Vagina (tissue), 2 donors: ENCODE data around the gene ATP8A2. TPM values are rescaled to one million over a fixed set of nuclear protein-coding genes. Genes with fewer than 3 reads are reported as not detected.

Experiments
- DNase-seq, 2 donors: peaks; one replicate each; pipeline ENCODE4 v3.0.0-alpha.2; 2017; ENCODE audit errors: extremely low spot score in 2 of 2
- H3K27ac ChIP-seq: fragments of 200-600 bp; sonication (generic); one replicate; pipeline ENCODE4 v1.5.1; 2019
- H3K27me3 ChIP-seq: fragments of 200-600 bp; sonication (generic); one replicate; pipeline ENCODE4 v1.5.1; 2019
- H3K36me3 ChIP-seq, 2 donors: fragments of 200-600 bp; sonication (generic); one replicate each; pipeline ENCODE4 v1.5.1; 2017 to 2019
- H3K4me1 ChIP-seq: fragments of 200-600 bp; sonication (generic); one replicate; pipeline ENCODE4 v1.5.1; 2019
- H3K4me3 ChIP-seq, 2 donors: fragments of 200-600 bp; sonication (generic); 1 replicate in 1 of 2; 2 replicates in 1 of 2; pipeline ENCODE4 v1.5.1; 2016 to 2019
- H3K9me3 ChIP-seq: fragments of 200-600 bp; sonication (generic); one replicate; pipeline ENCODE4 v1.5.1; 2019
- POLR2A ChIP-seq, 2 donors: fragments of 450-650 bp; IDR thresholded peaks; one replicate each; pipeline ENCODE4 v1.6.1; 2017; ENCODE audit warnings: antibody characterized with exemption in 2 of 2, mild to moderate bottlenecking in 2 of 2, moderate library complexity in 2 of 2
- POLR2AphosphoS5 ChIP-seq, 2 donors: sonication (generic); formaldehyde crosslinking; IDR thresholded peaks; one replicate each; pipeline ENCODE4 v1.9.0; 2017; ENCODE audit warnings: antibody characterized with exemption in 2 of 2, mild to moderate bottlenecking in 2 of 2, low read depth in 1 of 2; ENCODE audit not compliant: insufficient read depth in 1 of 2
- intact Hi-C: fragments of 100-400 bp; cut with DNase I; formaldehyde crosslinking; loops from one replicate; pipeline ENCODE4 v1.15.1; 2023
- total RNA-seq: library from RNA; depleted of rRNA; stranded (reverse); fragments of >200 nt; gene quantifications from one replicate; pipeline ENCODE4 v1.2.3, GENCODE V29; 2016
- TF ChIP-seq, protein P1 (sequence below), 3 experiments: fragments of 450-650 bp in 2 of 3; fragments of 200-600 bp in 1 of 3; sonication (generic) in 1 of 3; IDR thresholded peaks; one replicate each; pipeline ENCODE4 v1.5.1; 2017 to 2019; ENCODE audit warnings: antibody characterized with exemption in 3 of 3, mild to moderate bottlenecking in 2 of 3, moderate library complexity in 2 of 3

The ATP8A2 gene
- total RNA-seq, 1 donor from 2014 or later, result 1.5 TPM

DNA sequence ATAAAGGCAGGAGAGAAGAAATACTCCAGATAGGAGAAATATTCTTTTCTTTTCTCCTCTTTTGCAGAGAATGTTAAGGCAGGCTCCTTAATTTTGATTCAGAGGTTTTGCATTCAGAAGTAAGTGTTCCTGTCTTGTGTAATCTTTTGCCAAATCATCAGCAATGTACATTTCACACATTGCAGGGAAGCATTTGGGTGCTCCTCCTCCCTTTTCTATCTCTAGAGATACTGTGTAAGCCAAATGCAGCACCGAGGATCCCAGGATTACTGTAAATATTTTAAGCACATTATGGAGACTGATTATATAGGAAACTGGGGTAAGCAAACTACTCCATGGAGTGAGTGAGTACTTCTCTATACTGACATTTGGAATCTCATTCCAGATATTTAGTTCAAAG, 7.2 kb downstream of the ATP8A2 start:
- intact Hi-C loops, result no loop called here
- Histone ChIP-seq H3K36me3 (no peaks in the 10 kb centered on the region), H3K4me3 (no peak overlapping the region), H3K27me3 (no peaks in the 10 kb centered on the region), H3K4me1 (no peaks in the 10 kb centered on the region), H3K27ac (no peak overlapping the region), H3K9me3 (no peaks in the 10 kb centered on the region)
- TF ChIP-seq POLR2A (IDR thresholded peaks at IDR 0.05) (no peak), POLR2AphosphoS5 (IDR thresholded peaks at IDR 0.05; ENCODE audit: insufficient read depth in 1 of 2, low read depth in 1 of 2) (no peak)
- TF ChIP-seq, protein P1, sequence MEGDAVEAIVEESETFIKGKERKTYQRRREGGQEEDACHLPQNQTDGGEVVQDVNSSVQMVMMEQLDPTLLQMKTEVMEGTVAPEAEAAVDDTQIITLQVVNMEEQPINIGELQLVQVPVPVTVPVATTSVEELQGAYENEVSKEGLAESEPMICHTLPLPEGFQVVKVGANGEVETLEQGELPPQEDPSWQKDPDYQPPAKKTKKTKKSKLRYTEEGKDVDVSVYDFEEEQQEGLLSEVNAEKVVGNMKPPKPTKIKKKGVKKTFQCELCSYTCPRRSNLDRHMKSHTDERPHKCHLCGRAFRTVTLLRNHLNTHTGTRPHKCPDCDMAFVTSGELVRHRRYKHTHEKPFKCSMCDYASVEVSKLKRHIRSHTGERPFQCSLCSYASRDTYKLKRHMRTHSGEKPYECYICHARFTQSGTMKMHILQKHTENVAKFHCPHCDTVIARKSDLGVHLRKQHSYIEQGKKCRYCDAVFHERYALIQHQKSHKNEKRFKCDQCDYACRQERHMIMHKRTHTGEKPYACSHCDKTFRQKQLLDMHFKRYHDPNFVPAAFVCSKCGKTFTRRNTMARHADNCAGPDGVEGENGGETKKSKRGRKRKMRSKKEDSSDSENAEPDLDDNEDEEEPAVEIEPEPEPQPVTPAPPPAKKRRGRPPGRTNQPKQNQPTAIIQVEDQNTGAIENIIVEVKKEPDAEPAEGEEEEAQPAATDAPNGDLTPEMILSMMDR (IDR thresholded peaks at IDR 0.05), result no peak
- DNase-seq, result no peak

DNA sequence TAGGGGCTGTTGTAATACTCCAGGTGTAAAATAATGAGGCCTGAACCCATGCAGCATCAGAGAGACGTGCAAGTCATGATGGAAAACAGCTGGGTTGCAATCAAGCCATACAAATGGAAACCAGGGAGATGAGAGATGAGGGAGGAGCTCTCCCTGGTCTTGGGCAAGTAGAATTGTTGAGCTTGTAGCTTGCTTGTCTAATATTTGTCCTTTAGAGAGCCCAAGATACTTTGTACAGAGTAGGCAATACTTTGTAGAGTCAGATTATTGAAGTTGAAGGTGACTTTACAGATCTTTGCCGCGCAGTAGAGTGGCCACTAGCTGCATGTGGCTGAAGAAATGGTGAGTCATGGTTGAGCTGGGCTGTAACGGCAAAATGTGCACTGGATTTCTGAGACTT, 8.3 kb downstream of the ATP8A2 start:
- Histone ChIP-seq H3K4me1 (no peaks in the 10 kb centered on the region), H3K27ac (no peak overlapping the region), H3K9me3 (no peaks in the 10 kb centered on the region), H3K4me3 (no peak overlapping the region), H3K36me3 (no peaks in the 10 kb centered on the region), H3K27me3 (no peaks in the 10 kb centered on the region)
- no peak for DNase-seq
- intact Hi-C loops, result no loop called here
- TF ChIP-seq POLR2AphosphoS5 (IDR thresholded peaks at IDR 0.05; ENCODE audit: insufficient read depth in 1 of 2, low read depth in 1 of 2) (no peak), POLR2A (IDR thresholded peaks at IDR 0.05) (no peak)
- TF ChIP-seq, protein P1 (IDR thresholded peaks at IDR 0.05), result no peak

DNA sequence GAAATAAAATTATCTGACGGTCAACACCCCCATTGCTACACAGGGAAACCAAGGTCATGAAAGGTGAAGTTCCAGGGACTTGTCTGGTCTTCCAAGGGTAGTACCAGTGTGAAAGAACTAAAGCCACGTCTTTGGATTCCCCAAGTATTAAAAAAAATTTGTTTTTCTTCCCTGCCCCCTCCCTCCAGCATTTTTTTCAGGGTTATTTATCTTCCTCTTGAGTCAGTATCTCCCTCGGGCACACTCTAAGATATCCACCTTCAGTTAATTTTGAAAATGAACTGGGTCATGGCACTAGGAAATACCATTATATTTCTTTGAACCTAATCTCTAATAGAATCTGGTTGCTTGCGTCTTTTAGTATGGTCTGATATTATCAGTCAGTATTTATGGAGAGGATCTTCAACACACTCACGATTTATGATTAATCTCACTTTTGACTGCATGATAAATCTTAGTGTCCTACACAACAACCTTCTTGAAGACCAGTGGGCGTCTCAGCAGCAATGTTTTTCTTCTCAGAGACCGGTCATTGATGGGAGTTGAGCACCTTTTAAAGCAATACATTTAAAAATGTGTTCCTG, 9.1 kb downstream of the ATP8A2 start:
- no peaks in the 10 kb centered on the region for H3K36me3 ChIP-seq
- no peaks in the 10 kb centered on the region for H3K27me3 ChIP-seq
- intact Hi-C loops, result no loop called here
- TF ChIP-seq POLR2A (IDR thresholded peaks at IDR 0.05), result no peak
- no peak for DNase-seq
- H3K4me3 ChIP-seq, result no peak overlapping the region
- H3K9me3 ChIP-seq, result no peaks in the 10 kb centered on the region
- H3K27ac ChIP-seq, result no peak overlapping the region
- no peaks in the 10 kb centered on the region for H3K4me1 ChIP-seq

DNA sequence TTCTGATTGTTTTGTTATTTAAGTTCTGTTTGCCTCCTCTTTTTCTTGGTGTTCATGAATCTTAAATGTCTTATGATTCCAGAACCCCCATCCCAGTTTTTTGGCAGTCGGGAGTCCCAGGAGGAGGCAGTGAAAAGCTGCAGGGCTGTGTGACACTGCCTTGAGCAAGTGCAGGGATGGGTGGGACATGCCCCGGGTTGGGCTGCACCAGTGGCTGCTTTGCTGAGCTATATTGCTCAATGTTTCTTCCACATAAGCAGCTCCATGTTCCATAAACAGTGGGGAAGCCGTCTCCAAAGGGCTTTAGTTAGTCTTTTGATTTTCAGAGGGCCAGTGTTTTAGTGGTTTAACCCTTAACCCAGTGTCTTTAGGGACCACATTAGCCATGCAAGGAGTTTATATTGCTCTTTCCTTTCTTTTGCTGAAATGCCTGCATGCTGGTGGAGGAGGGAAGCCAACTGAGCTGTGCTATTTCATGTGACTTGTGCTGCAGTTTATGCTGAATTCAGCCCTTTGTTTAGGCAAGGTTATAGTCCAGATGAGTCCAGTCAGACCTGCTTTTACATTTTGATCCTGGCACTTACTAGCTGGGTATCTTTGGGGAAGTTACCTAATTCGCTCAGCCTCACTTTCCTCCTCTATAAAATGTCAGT, 13.1 kb downstream of the ATP8A2 start:
- no peak for DNase-seq
- intact Hi-C loops, result no loop called here
- H3K36me3 ChIP-seq, result no peaks in the 10 kb centered on the region

DNA sequence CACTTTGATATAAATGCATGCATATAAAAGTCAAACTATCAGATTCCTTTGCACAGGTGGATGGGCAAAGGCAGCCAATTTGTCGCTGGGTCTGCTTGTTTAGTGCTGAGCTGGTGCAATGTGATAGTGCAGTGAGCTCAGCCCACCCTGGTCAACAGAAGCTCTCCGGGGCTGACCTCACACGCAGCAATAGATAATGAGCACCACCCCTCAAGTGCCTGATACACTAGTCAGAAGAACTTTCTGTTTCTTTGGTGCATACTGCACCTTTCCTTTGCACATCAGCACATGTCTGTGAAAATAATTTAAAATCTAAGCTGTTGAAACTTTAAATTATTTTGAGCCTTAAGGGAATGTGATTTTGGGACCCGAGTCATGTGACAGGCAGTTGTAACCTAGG, 20.2 kb downstream of the ATP8A2 start:
- intact Hi-C loops, result no loop called here
- no peaks in the 10 kb centered on the region for H3K9me3 ChIP-seq
- H3K4me3 ChIP-seq, result no peak overlapping the region
- no peak for TF ChIP-seq POLR2AphosphoS5 (IDR thresholded peaks at IDR 0.05; ENCODE audit: insufficient read depth in 1 of 2, low read depth in 1 of 2)
- TF ChIP-seq, protein P1 (IDR thresholded peaks at IDR 0.05), result no peak
- TF ChIP-seq POLR2A (IDR thresholded peaks at IDR 0.05), result no peak
- no peaks in the 10 kb centered on the region for H3K4me1 ChIP-seq
- H3K36me3 ChIP-seq, result no peaks in the 10 kb centered on the region
- no peaks in the 10 kb centered on the region for H3K27me3 ChIP-seq
- H3K27ac ChIP-seq, result no peak overlapping the region
- DNase-seq, result no peak

More for the DNA sequence above, 13.1 kb downstream of the ATP8A2 start:
- Histone ChIP-seq H3K4me1 (no peaks in the 10 kb centered on the region), H3K27me3 (no peaks in the 10 kb centered on the region), H3K9me3 (no peaks in the 10 kb centered on the region), H3K27ac (no peak overlapping the region), H3K4me3 (no peak overlapping the region)
- no peak for TF ChIP-seq POLR2AphosphoS5 (IDR thresholded peaks at IDR 0.05; ENCODE audit: insufficient read depth in 1 of 2, low read depth in 1 of 2)
- TF ChIP-seq, protein P1 (IDR thresholded peaks at IDR 0.05), result no peak
- TF ChIP-seq POLR2A (IDR thresholded peaks at IDR 0.05), result no peak
